Stimulated activated CD4-positive, alpha-beta T cell treated with anti-CD3 and anti-CD28 coated beads, TNF-alpha, amount 100 ng/mL, for 24 hours (primary cell): ENCODE results near the gene PLCB1.
"Not testable (repeated sequence)": the region's sequence is repeated elsewhere in the genome, so short reads cannot be mapped to it uniquely, and the experiment has no call there.

Experiments used
- DNase-seq, 3 experiments: peaks; one replicate each; pipeline ENCODE4 v3.0.0-alpha.2; 2020; ENCODE audit warnings: low read depth in 3 of 3

Gene PLCB1

DNA sequence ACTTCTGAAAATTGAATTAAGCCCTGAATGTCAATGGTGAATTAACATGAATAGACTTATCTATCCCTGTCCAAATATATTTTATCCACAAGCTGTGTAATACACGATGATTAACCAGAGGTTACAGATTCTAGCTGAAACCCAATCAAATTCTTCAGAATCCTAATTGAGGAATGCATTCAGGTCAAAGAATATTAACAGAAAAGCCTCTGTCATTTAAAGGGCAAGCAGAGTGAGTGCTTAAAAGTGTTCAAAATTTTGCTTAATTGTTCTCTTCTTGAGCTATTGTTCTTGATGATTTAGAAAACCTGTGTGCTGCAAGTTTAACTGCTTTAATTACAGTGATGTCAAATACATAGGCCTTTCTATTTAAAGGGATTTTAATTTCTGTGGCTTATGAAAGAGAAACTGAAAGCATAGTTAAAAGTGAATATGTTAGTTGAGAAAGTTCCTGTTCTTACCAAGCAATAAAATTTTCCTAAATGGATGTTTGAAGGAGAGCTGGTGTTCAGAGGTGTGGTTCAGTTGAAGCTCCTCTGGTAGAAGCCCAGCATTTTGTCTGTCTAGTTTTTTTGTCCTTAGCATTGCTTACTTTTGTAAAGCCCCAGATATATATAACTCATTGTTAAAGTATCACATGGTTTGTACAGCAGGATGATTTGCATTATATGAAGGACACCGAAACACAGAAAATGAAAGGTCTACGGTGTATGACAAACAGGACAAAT is 470.5 kb downstream of the PLCB1 start:
- DNase-seq, result no peak

GRCh38 chr20:8608470-8608869 is 476.4 kb downstream of the PLCB1 start:
- DNase-seq, result no peak

DNA sequence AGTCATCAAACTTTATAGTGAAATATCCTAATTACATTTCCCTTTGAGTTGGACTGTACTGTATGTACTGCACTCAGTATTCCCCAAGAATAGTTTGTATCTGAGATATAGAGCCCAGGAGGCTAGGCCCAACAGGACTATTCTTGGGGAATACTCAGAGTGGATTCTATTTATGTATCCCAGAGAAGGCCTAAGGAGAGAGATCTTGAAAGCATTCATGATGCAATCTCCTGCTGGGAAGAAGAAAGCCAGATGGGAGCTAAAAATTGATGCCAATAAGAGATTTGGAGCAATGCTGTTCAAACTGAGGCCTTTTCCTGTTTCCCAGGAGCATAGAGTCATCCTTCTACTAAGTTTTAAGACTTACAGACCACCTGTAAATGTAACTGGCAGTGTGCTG is 484.7 kb downstream of the PLCB1 start:
- no peak for DNase-seq

DNA sequence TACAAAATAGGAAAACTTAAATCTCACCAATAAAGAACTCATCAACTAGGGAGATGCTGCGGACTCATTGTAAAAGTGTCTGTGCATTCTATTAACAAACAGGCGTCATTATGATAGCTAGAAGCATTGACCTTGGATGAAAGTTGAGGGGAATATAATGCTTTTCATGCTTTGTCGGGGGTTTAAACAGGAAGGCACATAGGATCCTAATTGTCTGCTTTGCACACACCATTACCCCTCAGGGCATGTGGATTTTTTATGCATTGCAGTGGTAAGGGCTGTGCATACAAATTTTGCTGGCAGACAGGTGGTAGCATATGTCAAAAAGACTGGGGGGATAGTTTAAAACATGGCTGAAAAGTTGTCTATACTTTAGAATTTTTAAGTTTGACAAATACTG is 488.9 kb downstream of the PLCB1 start:
- DNase-seq, result no peak

GRCh38 chr20:8624046-8624445 is 492.0 kb downstream of the PLCB1 start:
- no peak for DNase-seq

- DNase-seq, result no peak
Measured at GRCh38 chr20:8624616-8625015, 492.6 kb downstream of the PLCB1 start.

GRCh38 chr20:8627340-8628004 is 495.4 kb downstream of the PLCB1 start:
- DNase-seq, result no peak

GRCh38 chr20:8631271-8631670 is 499.2 kb downstream of the PLCB1 start:
- DNase-seq, result no peak

DNA sequence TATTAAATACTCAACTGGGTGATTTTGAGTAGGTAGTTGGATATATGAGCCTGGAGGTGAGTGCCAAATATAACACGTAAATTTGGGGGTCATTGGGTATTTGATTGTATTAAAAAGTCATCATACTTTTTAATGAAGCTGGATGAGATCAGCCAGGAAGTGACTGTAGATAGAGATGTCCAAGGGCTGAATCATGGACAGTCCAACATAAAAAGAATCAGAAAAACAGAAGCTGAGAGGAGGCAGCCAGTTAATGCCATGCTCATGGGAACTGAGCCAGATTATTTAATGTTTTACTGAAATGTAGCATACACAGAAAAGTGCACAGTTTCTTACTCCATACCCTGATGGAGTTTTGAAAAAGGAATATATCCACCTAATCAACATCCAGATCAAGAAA is 501.3 kb downstream of the PLCB1 start:
- no peak for DNase-seq

DNA sequence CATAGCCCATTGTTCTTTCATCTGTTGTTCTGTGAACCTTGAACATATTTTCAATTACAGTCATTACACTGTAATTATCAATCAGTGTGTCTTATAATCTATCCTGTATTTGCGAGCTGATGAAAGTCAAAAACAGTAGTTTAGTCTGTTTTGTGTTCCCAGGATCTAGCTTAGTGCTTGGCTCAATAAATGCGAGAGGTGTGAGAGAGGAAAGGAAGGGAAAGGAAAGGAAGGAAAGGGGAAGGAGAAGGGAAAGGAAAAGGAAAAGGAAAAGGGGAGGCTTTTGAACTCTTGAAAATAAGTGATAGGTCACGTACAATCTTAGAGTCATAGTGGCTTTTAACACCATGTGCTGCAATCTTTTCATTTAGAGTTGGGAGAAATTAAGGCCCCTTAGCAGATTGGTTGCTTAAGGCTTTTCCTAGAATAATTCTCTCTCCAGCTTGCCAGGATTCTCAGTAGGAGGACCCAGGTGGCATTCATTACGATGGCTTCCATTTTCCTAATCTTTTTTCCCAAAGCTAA is 503.0 kb downstream of the PLCB1 start:
- DNase-seq, result no peak

DNA sequence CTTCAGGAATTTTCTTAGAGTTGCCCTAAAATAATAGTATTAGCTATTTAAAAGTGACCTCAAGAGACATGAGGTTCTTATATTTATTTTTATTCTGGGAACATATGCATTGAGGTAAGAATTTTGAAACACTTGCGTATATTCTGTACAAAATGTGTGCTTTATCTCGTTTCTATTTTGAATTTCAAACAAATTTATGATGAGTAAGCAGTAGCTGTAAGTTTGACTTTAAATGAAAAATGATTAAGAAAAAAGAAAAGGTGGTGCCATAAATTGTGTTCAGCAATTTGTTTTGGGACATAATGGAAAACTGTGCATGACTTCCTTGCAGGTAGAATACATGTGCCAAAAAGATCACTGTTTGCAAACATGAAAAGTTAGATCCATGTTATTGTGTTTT is 503.8 kb downstream of the PLCB1 start:
- no peak for DNase-seq

- no peak for DNase-seq
Measured at GRCh38 chr20:8639112-8639778, 507.2 kb downstream of the PLCB1 start.

DNA sequence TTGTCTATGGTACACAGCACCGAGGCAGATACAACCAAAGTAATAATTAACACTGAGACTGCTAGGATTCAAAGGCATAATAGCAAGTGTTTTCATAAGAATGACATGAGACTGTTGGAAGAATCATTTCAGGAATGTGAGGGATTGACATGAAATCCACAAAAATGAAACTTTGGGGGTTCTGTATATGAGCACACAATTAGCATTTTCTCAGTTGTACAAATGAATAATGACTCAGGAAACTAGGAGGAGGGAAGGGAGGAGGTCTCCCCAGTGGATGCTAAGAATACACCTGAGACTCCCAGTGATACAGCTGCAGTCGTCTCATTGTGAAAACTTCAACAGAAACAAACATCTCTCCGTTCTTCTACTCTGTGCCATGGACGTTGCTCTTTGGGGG is 508.4 kb downstream of the PLCB1 start:
- DNase-seq, result no peak

DNA sequence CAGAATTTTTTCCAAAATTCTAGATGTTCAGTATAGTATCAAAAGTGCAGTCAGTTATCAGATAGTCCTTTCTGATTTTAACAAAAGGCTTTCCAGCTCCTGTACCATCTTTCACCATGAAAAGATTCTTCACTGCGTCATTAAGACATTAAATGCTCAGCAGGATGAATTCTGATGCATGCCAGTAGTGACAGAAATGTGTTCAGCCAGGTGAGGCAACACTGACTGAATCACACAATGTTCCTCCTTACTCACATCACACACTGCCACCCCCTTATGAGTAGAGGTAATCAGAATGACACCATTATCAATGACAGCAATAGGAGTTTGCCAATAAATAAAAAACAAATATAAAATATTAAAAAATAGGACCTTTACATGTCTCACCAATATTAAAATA is 510.2 kb downstream of the PLCB1 start:
- no peak for DNase-seq

DNA sequence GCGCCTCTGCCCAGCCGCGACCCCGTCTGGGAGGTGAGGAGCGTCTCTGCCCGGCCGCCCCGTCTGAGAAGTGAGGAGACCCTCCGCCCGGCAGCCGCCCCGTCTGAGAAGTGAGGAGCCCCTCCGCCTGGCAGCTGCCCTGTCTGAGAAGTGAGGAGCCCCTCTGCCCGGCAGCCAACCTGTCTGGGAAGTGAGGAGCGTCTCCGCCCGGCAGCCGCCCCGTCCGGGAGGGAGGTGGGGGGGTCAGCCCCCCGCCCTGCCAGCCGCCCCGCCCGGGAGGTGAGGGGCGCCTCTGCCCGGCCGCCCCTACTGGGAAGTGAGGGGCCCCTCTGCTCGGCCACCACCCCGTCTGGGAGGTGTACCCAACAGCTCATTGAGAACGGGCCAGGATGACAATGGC is 512.4 kb downstream of the PLCB1 start:
- not testable (repeated sequence) for DNase-seq

DNA sequence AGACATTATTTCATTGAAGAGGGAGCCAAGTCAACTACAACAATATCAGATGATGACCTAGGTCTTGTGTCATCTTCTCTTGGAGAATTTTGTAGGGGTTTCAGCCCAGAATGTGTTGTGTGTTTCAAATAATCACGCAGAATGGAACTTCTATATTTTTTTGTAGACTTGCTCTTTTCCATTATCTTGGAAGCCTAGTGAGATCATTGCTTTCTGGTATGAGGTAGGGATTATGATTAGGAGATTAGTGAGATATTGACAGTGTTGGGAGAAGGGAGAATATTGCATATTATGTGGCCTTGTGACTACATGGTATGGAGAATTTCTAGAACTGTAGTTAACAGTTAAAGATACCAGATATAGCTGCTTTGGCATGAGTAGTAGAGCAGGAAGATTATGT is 513.3 kb downstream of the PLCB1 start:
- no peak for DNase-seq

GRCh38 chr20:8646033-8646441 is 514.0 kb downstream of the PLCB1 start:
- DNase-seq, result no peak

DNA sequence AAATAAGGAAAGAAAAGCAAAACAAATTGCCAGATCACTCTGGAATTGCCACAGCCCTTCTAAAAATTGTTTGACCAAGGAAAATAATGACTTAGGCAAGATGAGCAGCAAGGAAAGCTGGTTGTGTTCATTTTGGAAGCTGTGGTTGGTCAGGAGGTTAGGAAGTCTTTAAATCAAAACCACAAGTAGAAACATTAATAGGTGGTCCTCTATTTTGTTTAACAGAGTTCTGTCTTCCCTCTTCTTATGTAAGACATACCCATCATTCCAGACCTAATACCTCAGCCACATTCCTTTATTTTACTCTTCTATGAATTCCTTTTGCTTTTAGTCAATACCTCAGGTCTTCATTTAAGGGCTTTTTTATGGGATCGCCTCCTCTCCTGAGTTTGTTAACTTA is 514.6 kb downstream of the PLCB1 start:
- DNase-seq, result no peak

GRCh38 chr20:8647961-8648441 is 515.9 kb downstream of the PLCB1 start:
- DNase-seq, result no peak

DNA sequence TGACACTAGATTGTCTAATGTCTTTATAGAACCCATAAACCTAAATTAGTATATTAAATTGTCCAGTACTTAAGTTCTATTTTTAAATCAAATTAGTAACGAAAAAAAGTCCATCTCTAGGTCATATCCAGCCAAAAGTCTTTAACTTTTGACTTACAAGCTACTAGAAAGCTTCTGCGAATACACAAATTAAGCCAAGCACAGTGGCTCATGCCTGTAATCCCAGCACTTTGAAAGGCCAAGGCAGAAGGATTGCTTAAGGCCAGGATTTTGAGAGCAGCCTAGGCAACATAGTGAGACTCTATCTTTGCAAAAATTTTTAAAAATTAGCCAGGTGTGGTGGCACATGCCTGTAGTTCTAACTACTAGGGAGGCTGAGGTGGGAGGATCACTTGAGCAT is 516.4 kb downstream of the PLCB1 start:
- DNase-seq, result no peak

GRCh38 chr20:8652396-8652795 is 520.3 kb downstream of the PLCB1 start:
- no peak for DNase-seq

DNA sequence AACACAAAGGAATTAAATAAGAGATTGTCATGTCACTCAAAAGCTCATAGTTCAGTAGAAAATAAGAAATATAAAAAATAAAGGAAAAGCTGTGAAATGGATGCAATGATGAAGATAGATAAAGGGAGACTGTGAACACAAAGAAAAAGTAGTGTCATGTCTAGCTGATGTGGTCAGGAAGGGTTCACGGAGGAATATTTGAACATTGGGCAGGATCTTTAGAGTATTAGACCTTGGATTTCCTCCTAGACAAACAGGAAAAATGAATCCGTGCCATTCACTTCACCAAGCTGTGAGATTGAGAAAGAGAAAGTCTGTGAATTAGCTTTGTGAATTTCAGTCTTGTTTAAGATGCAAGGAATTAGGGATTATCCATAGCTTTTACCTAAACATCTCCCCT is 522.4 kb downstream of the PLCB1 start:
- no peak for DNase-seq

DNA sequence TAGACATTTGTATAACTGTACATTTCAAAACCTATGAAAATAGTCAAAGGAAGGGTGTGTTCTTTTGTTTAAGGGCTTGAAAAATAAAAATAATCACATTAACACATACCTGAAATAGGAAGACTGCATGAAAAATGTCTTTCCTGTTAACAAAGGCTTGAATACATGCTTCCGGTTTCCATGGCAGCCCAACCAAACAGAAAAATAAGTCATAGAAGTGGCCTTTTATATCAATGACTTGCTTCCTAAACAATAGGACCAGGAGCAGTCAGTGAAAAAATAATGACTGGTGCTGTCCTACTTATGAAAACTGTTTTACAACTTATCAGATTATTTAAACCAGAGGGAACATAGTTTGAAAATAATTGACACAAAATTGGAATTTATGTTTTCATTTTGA is 524.3 kb downstream of the PLCB1 start:
- no peak for DNase-seq
